HepG2 (cell line): ENCODE results near the gene MTO1.

ENCODE experiments used
- EHMT2 ChIP-seq: fragments of 200-600 bp; sonication (generic); IDR thresholded peaks from 2 replicates; pipeline ENCODE4 v1.7.0; 2017; ENCODE audit warnings: antibody characterized with exemption, low read depth, low read length, borderline replicate concordance
- FOXM1 ChIP-seq: sonication (generic); formaldehyde crosslinking; IDR thresholded peaks from 2 replicates; pipeline ENCODE4 v1.5.0; 2020; ENCODE audit warnings: missing genetic modification reagents
- POLR2AphosphoS5 ChIP-seq: IDR thresholded peaks from 2 replicates; pipeline ENCODE4 v1.6.1; 2012; ENCODE audit warnings: low read depth, low read length
- PTBP1 ChIP-seq: fragments of 200-400 bp; formaldehyde crosslinking; IDR thresholded peaks from 2 replicates; pipeline ENCODE4 v1.6.1; 2018; ENCODE audit warnings: low read length, low read depth; ENCODE audit not compliant: poor library complexity, severe bottlenecking
- ZKSCAN1 ChIP-seq: fragments of 150-350 bp; IDR thresholded peaks from 2 replicates; pipeline ENCODE4 v1.6.1; 2014; ENCODE audit warnings: low read length
- ZNF333 ChIP-seq: sonication (generic); formaldehyde crosslinking; IDR thresholded peaks from 2 replicates; pipeline ENCODE4 v1.4.0; 2020; ENCODE audit warnings: mild to moderate bottlenecking, missing genetic modification reagents, borderline replicate concordance
- ZNF530 ChIP-seq: sonication (generic); formaldehyde crosslinking; IDR thresholded peaks from 2 replicates; pipeline ENCODE4 v1.5.0; 2020; ENCODE audit warnings: low read depth, mild to moderate bottlenecking, missing genetic modification reagents
- TF ChIP-seq, protein P1 (sequence below): sonication (generic); formaldehyde crosslinking; IDR thresholded peaks from 2 replicates; pipeline ENCODE4 v1.5.0; 2020; ENCODE audit warnings: mild to moderate bottlenecking, missing genetic modification reagents, moderate library complexity
- TF ChIP-seq, protein P2 (sequence below): sonication (generic); formaldehyde crosslinking; IDR thresholded peaks from 2 replicates; pipeline ENCODE4 v1.4.0; 2020; ENCODE audit warnings: missing genetic modification reagents
- TF ChIP-seq, protein P3 (sequence below): IDR thresholded peaks from 2 replicates; pipeline ENCODE4 v1.6.1; 2016; ENCODE audit warnings: missing compliant biosample characterization, missing genetic modification reagents, borderline replicate concordance
- TF ChIP-seq, protein P4 (sequence below): sonication (generic); formaldehyde crosslinking; IDR thresholded peaks from 2 replicates; pipeline ENCODE4 v1.9.0; 2021; ENCODE audit warnings: missing genetic modification reagents, borderline replicate concordance
- TF ChIP-seq, protein P5 (sequence below): fragments of 450-650 bp; IDR thresholded peaks from 2 replicates; pipeline ENCODE4 v1.6.1; 2016
- TF ChIP-seq, protein P6 (sequence below): IDR thresholded peaks from 2 replicates; pipeline ENCODE4 v1.6.1; 2012; ENCODE audit warnings: inconsistent platforms

DNA sequence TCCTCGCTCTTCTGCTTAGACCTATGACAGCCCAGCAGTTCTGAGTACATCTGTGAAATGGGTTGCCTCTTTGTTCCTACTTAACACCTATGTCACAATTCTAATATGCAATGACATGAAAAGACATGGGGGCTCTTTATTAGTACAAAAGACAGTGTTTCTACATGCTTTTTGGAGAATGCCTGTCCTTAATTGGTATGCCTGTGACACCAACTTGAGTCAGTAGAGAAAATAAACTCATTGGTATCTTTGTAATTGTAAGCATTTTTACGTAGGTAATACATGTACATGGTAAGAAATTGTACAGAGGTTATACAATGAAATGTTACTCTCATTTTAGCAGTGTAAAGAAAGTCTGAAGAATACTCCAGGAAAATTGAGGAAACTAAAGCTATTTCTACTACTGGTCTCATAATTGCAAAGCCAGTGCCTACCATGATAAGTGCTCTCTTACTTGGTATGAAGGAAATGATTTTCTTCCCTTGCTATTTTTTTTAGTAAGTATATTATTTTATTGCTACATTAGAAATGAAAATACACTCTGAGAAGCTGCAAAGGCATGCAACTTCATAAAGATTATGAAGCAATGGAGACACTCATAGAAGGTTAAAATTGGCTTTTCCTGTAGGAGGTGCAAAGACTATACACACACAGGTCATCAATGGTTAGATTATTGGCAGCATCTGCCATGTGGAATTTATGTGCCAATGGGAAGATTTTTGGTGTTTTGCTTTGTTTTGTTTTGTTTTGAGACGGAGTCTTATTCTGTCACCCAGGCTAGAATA is 64.2 kb downstream of the MTO1 start:
- TF ChIP-seq, protein P1, sequence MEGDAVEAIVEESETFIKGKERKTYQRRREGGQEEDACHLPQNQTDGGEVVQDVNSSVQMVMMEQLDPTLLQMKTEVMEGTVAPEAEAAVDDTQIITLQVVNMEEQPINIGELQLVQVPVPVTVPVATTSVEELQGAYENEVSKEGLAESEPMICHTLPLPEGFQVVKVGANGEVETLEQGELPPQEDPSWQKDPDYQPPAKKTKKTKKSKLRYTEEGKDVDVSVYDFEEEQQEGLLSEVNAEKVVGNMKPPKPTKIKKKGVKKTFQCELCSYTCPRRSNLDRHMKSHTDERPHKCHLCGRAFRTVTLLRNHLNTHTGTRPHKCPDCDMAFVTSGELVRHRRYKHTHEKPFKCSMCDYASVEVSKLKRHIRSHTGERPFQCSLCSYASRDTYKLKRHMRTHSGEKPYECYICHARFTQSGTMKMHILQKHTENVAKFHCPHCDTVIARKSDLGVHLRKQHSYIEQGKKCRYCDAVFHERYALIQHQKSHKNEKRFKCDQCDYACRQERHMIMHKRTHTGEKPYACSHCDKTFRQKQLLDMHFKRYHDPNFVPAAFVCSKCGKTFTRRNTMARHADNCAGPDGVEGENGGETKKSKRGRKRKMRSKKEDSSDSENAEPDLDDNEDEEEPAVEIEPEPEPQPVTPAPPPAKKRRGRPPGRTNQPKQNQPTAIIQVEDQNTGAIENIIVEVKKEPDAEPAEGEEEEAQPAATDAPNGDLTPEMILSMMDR (CRISPR knock-in tag): no peak
- TF ChIP-seq POLR2AphosphoS5 (no peak), ZKSCAN1 (no peak), FOXM1 (CRISPR knock-in tag) (no peak), ZNF530 (CRISPR knock-in tag) (no peak), PTBP1 (no peak), EHMT2 (no peak), ZNF333 (CRISPR knock-in tag) (no peak)
- TF ChIP-seq, protein P2, sequence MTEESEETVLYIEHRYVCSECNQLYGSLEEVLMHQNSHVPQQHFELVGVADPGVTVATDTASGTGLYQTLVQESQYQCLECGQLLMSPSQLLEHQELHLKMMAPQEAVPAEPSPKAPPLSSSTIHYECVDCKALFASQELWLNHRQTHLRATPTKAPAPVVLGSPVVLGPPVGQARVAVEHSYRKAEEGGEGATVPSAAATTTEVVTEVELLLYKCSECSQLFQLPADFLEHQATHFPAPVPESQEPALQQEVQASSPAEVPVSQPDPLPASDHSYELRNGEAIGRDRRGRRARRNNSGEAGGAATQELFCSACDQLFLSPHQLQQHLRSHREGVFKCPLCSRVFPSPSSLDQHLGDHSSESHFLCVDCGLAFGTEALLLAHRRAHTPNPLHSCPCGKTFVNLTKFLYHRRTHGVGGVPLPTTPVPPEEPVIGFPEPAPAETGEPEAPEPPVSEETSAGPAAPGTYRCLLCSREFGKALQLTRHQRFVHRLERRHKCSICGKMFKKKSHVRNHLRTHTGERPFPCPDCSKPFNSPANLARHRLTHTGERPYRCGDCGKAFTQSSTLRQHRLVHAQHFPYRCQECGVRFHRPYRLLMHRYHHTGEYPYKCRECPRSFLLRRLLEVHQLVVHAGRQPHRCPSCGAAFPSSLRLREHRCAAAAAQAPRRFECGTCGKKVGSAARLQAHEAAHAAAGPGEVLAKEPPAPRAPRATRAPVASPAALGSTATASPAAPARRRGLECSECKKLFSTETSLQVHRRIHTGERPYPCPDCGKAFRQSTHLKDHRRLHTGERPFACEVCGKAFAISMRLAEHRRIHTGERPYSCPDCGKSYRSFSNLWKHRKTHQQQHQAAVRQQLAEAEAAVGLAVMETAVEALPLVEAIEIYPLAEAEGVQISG: no peak
- TF ChIP-seq, protein P3, sequence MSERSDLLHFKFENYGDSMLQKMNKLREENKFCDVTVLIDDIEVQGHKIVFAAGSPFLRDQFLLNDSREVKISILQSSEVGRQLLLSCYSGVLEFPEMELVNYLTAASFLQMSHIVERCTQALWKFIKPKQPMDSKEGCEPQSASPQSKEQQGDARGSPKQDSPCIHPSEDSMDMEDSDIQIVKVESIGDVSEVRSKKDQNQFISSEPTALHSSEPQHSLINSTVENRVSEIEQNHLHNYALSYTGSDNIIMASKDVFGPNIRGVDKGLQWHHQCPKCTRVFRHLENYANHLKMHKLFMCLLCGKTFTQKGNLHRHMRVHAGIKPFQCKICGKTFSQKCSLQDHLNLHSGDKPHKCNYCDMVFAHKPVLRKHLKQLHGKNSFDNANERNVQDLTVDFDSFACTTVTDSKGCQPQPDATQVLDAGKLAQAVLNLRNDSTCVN (CRISPR knock-in tag): no peak
- TF ChIP-seq, protein P4, sequence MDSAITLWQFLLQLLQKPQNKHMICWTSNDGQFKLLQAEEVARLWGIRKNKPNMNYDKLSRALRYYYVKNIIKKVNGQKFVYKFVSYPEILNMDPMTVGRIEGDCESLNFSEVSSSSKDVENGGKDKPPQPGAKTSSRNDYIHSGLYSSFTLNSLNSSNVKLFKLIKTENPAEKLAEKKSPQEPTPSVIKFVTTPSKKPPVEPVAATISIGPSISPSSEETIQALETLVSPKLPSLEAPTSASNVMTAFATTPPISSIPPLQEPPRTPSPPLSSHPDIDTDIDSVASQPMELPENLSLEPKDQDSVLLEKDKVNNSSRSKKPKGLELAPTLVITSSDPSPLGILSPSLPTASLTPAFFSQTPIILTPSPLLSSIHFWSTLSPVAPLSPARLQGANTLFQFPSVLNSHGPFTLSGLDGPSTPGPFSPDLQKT: no peak
- TF ChIP-seq, protein P5, sequence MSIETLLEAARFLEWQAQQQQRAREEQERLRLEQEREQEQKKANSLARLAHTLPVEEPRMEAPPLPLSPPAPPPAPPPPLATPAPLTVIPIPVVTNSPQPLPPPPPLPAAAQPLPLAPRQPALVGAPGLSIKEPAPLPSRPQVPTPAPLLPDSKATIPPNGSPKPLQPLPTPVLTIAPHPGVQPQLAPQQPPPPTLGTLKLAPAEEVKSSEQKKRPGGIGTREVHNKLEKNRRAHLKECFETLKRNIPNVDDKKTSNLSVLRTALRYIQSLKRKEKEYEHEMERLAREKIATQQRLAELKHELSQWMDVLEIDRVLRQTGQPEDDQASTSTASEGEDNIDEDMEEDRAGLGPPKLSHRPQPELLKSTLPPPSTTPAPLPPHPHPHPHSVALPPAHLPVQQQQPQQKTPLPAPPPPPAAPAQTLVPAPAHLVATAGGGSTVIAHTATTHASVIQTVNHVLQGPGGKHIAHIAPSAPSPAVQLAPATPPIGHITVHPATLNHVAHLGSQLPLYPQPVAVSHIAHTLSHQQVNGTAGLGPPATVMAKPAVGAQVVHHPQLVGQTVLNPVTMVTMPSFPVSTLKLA: no peak
- TF ChIP-seq, protein P6, sequence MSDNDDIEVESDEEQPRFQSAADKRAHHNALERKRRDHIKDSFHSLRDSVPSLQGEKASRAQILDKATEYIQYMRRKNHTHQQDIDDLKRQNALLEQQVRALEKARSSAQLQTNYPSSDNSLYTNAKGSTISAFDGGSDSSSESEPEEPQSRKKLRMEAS: no peak
